ENCODE results near the gene AUTS2.

AUTS2 gene

GRCh38 chr7:70620333-70621055, 1022.2 kb downstream of the AUTS2 start:
- H3K27me3 ChIP-seq (ENCODE audit: insufficient read depth, low read depth, severe bottlenecking), result no peaks in the 10 kb centered on the region
- no peak for DNase-seq
- H3K27ac ChIP-seq, result no peak overlapping the region
- H3K9me3 ChIP-seq (ENCODE audit: severe bottlenecking), result no peaks in the 10 kb centered on the region
- no peaks in the 10 kb centered on the region for H3K36me3 ChIP-seq
- no peak overlapping the region for H3K4me3 ChIP-seq (ENCODE audit: low read depth, low read length)
- TF ChIP-seq, protein P1, sequence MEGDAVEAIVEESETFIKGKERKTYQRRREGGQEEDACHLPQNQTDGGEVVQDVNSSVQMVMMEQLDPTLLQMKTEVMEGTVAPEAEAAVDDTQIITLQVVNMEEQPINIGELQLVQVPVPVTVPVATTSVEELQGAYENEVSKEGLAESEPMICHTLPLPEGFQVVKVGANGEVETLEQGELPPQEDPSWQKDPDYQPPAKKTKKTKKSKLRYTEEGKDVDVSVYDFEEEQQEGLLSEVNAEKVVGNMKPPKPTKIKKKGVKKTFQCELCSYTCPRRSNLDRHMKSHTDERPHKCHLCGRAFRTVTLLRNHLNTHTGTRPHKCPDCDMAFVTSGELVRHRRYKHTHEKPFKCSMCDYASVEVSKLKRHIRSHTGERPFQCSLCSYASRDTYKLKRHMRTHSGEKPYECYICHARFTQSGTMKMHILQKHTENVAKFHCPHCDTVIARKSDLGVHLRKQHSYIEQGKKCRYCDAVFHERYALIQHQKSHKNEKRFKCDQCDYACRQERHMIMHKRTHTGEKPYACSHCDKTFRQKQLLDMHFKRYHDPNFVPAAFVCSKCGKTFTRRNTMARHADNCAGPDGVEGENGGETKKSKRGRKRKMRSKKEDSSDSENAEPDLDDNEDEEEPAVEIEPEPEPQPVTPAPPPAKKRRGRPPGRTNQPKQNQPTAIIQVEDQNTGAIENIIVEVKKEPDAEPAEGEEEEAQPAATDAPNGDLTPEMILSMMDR (IDR thresholded peaks at IDR 0.05; ENCODE audit: low read depth, low read length), result no peak

DNA sequence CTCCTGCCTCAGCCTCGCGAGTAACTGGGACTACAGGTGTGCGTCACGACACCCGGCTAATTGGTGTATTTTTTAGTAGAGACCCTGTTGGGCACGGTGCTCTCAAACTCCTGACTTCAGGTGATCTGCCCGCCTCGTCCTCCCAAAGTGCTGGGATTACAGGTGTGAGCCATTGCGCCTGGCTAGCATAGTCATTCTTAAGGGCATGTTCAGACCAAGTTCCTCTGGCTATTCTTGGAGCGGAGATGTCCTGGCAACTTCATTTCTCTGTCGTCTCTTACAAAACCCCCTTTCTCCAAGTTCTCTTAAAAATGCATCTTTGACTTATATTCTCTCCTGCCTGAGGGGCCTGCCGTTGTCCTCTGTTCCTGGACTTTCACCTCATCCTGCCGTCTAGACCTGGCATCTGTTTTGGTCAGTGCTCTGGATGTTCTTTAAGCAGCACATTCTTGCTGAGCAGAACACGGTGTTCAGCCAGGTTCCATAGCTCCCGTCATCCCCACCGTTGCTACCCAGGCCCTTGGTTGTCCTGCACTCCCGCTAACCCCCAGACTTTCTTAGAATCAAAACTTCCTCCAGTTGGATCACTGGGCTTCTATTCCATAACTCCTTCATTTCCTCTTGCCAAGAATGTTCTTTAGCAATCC, 1023.8 kb downstream of the AUTS2 start:
- no peaks in the 10 kb centered on the region for H3K36me3 ChIP-seq
- no peak overlapping the region for H3K4me3 ChIP-seq (ENCODE audit: low read depth, low read length)
- H3K27ac ChIP-seq, result no peak overlapping the region
- H3K9me3 ChIP-seq (ENCODE audit: severe bottlenecking), result no peaks in the 10 kb centered on the region
- no peak for DNase-seq
- H3K27me3 ChIP-seq (ENCODE audit: insufficient read depth, low read depth, severe bottlenecking), result no peaks in the 10 kb centered on the region
- TF ChIP-seq, protein P1 (IDR thresholded peaks at IDR 0.05; ENCODE audit: low read depth, low read length), result no peak

GRCh38 chr7:70622936-70623335, 1024.7 kb downstream of the AUTS2 start:
- Histone ChIP-seq H3K27me3 (ENCODE audit: insufficient read depth, low read depth, severe bottlenecking) (no peaks in the 10 kb centered on the region), H3K9me3 (ENCODE audit: severe bottlenecking) (no peaks in the 10 kb centered on the region), H3K4me3 (ENCODE audit: low read depth, low read length) (no peak overlapping the region), H3K36me3 (no peaks in the 10 kb centered on the region), H3K27ac (no peak overlapping the region)
- TF ChIP-seq, protein P1 (IDR thresholded peaks at IDR 0.05; ENCODE audit: low read depth, low read length), result no peak
- DNase-seq, result no peak

GRCh38 chr7:70624500-70625103, 1026.3 kb downstream of the AUTS2 start:
- no peaks in the 10 kb centered on the region for H3K36me3 ChIP-seq
- H3K4me3 ChIP-seq (ENCODE audit: low read depth, low read length), result no peak overlapping the region
- TF ChIP-seq, protein P1 (IDR thresholded peaks at IDR 0.05; ENCODE audit: low read depth, low read length), result no peak
- no peak overlapping the region for H3K27ac ChIP-seq
- H3K27me3 ChIP-seq (ENCODE audit: insufficient read depth, low read depth, severe bottlenecking), result no peaks in the 10 kb centered on the region
- no peak for DNase-seq
- H3K9me3 ChIP-seq (ENCODE audit: severe bottlenecking), result no peaks in the 10 kb centered on the region

DNA sequence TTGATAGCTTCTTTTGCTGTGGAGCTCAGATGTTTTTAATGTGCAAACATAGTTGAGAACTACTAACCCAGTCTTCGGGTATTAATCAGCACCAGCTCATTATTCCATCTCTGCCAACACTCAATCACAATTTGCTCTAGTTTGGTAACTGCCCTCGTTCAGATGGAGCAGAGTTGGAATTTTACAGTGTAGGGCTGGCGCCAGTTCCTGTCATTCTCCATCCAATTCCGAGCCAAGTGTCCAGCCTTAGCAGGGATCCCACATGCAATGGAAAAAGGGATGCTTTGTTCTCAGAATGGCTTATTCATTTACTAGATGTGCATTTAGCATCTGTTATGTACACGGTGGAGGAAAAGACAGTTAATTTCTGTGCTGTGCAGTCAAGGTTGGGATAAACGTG, 1029.2 kb downstream of the AUTS2 start:
- no peaks in the 10 kb centered on the region for H3K27me3 ChIP-seq (ENCODE audit: insufficient read depth, low read depth, severe bottlenecking)
- DNase-seq, result no peak
- H3K9me3 ChIP-seq (ENCODE audit: severe bottlenecking), result no peaks in the 10 kb centered on the region
- no peaks in the 10 kb centered on the region for H3K36me3 ChIP-seq
- TF ChIP-seq, protein P1 (IDR thresholded peaks at IDR 0.05; ENCODE audit: low read depth, low read length), result no peak
- no peak overlapping the region for H3K4me3 ChIP-seq (ENCODE audit: low read depth, low read length)
- H3K27ac ChIP-seq, result no peak overlapping the region
